AML-193 (cell line): ENCODE results near the gene IFIT2.
A peak's percentile ranks its signal among the peaks of the same experiment; 100 is the strongest.
"Not testable (repeated sequence)": the region's sequence is repeated elsewhere in the genome, so short reads cannot be mapped to it uniquely, and the experiment has no call there.

Experiments
- DNase-seq, 2 experiments: peaks; one replicate each; lab custom pipeline; 2025; lab: John Stamatoyannopoulos, UW

The IFIT2 gene

GRCh38 chr10:89341649-89342048 lies 39.8 kb downstream of the IFIT2 start:
- DNase-seq, result no peak

GRCh38 chr10:89342206-89342958 lies 40.5 kb downstream of the IFIT2 start:
- DNase-seq, result no peak

GRCh38 chr10:89343089-89343767 lies 41.4 kb downstream of the IFIT2 start:
- DNase-seq, result no peak

- DNase-seq, result no peak
Observed at GRCh38 chr10:89344156-89344555, 42.3 kb downstream of the IFIT2 start.

- DNase-seq, result no peak
Observed at GRCh38 chr10:89345367-89346000, 43.6 kb downstream of the IFIT2 start.

- peak; percentile 74 to 80 for DNase-seq
Observed at GRCh38 chr10:89346405-89347254, 44.8 kb downstream of the IFIT2 start.

- DNase-seq, result no peak
Observed at GRCh38 chr10:89347701-89348457, 46.0 kb downstream of the IFIT2 start.

GRCh38 chr10:89348481-89348880 lies 46.6 kb downstream of the IFIT2 start:
- no peak for DNase-seq

GRCh38 chr10:89348975-89349374 lies 47.1 kb downstream of the IFIT2 start:
- DNase-seq, result no peak

GRCh38 chr10:89350631-89351315 lies 48.9 kb downstream of the IFIT2 start:
- not testable (repeated sequence) for DNase-seq

- DNase-seq, result no peak
Observed at GRCh38 chr10:89351412-89351779, 49.5 kb downstream of the IFIT2 start.

- DNase-seq, result no peak
Observed at GRCh38 chr10:89351780-89352597, 50.1 kb downstream of the IFIT2 start.

GRCh38 chr10:89352802-89353201 lies 51.0 kb downstream of the IFIT2 start:
- DNase-seq, result no peak

- peak in 1 of 2 experiments; percentile 1 for DNase-seq
Observed at GRCh38 chr10:89355394-89355931, 53.6 kb downstream of the IFIT2 start.

- no peak for DNase-seq
Observed at GRCh38 chr10:89357096-89357495, 55.2 kb downstream of the IFIT2 start.

- DNase-seq, result no peak
Observed at GRCh38 chr10:89357975-89358374, 56.1 kb downstream of the IFIT2 start.
